HL-60/S4 (cell line): Measurements from ENCODE around the gene PSMB7.

ENCODE experiments used
- in situ Hi-C: fragments of 300-500 bp; cut with MboI; formaldehyde crosslinking; loops from 2 replicates; pipeline ENCODE4 v1.14.3; 2022; ENCODE audit warnings: low sequenced_read_pairs

Gene PSMB7

GRCh38 chr9:124347206-124347967, 67.9 kb downstream of the PSMB7 start:
- in situ Hi-C loops: no loop called here

DNA sequence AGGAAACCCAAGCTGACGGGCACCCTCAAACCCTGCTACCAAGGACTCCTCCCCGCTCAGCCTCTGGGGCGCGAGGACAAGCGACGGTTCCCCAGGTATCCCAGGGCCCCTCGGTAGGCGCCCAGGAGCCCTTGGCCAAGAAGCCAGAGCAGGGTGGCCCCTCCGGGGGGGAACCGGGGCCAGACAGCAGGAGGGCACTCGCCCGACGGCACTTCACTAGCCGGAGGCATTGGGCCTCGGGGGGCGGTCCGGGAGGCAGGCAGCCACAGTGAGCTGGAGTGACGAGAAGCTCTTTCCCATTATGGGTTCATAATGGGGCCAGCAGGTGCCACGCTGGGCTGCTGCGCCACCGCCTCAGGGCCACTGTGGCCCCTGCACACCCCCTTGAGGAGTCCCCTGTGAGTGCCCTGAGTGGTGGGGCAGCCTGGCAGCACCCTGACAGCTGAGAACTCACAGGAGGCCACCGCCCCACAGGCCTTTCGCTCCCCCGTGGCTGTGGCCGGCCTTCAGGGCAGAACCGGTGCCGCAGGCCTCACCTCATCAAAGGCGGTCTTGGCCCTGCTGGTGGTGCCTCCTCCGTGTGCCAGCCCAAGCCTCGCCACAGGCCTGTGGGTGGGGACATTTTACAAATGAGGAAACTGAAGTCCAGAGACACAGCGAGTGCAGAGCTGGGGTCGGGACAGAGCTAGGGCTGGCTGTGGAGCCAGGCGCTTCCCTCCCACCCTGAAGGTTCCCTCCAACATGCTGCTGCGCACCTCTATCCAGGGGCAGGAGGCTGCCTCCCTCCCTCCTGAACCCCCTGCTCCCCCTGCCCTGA, 68.7 kb downstream of the PSMB7 start:
- in situ Hi-C loops: no loop called here

- in situ Hi-C loops: no loop called here
These were observed 69.4 kb downstream of the PSMB7 start for GRCh38 chr9:124345751-124346281.

DNA sequence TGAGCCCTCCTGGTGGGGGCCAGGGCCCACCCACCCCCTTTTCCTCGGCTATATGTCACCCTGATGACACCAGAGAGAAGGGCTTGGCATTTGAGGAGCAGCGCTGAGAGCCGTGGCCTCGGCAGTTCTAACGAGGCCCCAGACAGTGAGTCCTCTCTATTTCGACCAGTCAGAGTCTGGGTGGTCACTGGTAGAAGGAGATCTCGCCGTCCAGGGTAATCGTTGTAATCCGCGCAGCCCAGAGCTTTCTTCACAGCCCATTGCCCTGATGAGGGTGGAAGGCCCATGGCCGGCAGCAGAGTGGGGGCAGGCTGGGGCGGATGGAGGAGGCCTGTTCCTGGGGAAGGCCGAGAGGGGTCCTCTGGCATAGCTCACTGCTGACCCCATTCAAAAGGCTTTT, 70.2 kb downstream of the PSMB7 start:
- in situ Hi-C loops: no loop called here

DNA sequence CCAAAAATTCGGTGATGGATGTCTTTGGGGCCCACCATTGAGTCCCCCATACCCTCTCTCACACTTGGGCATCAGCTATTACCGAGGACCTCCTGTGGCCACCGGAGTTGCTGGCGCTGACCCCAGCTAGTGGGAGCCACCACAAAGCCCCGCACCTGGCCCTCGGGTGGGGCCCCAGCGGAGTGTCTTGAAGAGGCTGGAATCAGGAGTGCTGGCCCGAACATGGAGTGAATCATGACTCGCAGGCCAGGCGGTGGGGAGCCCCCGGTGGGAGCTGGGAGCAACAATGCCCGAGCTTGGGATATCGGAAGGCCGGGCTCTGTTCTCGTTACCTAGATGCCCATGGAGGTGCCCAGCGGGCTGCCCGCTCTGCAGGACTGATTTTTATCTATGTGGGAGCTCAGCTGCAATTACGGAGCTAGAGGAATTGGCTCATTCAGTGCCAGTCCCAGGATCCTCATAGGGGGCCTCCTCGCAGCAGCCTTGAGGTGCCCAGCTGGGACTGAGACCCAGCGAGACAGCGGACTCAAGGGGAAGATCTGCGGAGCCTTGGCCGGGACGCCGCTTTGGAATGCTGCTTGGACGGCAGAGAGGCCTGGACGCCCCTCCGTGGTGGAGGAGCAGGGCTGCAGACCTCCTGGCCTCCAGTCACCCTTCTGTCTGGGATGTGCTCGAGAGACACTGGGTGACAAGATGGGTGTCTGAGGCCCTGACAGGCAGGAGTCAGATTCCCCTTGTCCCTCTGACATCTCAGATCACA, 70.8 kb downstream of the PSMB7 start:
- in situ Hi-C loops: no loop called here

DNA sequence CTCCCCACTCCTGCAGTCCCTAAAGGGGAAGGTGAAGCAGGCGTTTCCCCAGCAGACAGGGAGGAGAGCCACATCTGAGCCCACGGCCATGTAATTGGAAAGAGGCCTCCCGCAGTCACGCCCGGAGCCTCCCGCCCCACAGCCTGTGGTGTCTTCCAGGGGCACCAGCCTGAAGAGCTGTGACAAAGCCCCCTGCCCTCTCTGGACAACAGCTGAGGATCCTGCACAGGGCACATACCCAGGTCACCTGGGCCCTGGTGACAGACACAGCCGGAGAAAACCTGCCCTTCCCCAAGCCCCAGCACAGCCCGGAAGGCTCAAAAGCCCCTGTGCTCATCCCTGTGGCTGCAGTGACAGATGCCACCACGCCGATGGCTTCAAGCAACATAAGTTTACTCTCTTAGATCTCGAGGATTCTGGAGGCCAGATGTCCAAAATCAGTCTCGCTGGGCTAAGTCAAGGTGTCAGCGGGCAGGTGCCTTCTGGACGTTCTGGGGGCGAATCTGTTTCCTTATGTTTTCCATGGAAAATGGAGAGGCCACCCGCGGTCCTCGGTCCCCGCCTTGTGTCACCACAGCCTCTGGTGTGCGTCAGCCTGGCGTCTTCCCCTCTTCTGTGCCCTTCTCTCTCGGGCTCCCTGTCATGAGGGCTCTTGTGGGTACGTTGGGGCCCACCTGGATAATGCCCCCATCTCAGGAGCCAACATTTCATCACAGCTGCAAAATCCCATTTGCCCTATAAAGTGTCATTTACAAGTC, 71.5 kb downstream of the PSMB7 start:
- in situ Hi-C loops: no loop called here

DNA sequence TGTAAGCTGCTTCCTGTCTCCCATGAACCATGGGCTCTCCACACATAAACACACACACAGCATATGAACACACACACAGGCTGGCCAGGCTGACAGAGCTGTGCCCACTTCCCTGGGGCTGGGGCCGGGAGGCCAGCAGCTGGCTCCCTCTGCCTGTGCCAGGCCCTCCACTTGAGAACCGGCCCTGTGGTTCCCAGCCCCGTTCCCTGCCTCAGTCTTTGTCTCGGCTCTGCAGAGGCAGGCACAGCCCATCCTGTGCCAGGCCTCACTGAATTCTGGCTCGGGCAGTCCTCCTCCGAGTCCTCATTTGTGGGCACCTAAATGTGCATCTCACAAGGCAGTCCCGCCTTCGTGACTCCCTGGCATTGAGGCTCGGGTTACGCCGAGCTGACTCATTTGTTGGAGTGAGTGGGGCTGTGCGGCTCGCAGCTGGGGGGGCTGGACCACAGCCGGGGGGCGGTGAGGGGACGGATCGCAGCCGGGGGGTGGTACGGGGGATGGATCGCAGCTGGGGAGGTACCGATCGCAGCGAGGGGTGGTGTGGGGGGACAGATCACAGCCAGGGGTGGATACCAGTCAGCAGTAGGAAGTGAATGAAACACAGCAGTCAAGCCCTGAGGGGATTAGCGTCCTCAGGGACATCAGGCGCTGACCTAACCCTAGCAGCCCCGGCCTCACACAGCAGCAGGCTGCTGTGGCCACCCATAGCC, 72.3 kb downstream of the PSMB7 start:
- in situ Hi-C loops: no loop called here

DNA sequence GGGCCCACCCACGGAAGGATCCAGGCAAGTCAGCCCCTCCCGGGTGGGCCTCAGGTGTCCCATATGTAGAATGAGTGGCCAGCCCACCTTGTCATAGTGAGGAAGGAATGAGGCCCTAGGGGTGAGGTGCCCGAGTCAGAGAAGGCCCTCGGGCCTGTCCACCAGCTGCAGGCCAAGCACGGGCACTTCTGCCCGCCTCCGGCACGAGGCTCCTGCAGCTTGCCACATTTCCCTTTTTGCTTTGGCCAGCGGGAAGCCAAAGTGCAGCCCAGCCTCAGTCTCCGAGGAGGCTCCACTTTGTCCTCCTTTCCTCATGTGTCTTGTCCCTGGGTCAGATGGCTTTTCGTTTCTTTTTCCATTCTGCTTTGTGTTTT, 72.9 kb downstream of the PSMB7 start:
- in situ Hi-C loops: no loop called here

DNA sequence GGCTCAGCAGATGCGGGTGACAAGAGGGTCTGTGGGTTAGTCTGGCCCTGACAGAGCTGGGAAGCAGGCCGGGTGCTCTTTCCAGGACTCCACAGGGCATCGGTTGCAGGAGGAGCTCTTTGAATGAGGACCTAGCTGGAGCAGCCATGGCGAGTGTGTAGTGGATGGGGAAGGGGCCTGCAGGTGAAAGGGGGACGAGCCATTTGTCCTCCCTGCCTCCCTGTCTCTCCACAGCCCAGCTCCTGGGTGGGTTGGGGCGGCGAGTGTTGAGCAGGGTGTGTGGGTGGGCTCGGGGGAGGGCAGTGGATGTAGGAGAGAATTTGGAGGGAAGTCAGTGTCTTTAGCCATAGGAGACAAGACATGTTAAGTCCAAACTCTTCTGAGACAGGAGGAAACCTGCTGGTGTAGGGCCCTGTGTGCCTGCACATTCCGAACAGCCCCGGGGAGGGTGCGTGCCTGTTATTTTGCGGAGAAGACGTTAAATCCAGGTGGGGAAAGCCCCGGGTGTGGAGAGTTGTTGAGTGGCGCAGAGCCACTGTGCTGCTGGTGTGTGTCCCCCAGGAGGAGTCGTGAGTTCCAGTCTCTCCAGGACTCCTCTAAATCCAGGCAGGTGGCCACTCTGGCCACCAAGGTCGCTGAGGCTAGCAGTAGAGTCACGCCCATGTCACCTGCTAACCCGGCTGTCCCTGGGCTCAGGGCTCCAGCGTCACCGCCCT, 73.6 kb downstream of the PSMB7 start:
- in situ Hi-C loops: no loop called here

DNA sequence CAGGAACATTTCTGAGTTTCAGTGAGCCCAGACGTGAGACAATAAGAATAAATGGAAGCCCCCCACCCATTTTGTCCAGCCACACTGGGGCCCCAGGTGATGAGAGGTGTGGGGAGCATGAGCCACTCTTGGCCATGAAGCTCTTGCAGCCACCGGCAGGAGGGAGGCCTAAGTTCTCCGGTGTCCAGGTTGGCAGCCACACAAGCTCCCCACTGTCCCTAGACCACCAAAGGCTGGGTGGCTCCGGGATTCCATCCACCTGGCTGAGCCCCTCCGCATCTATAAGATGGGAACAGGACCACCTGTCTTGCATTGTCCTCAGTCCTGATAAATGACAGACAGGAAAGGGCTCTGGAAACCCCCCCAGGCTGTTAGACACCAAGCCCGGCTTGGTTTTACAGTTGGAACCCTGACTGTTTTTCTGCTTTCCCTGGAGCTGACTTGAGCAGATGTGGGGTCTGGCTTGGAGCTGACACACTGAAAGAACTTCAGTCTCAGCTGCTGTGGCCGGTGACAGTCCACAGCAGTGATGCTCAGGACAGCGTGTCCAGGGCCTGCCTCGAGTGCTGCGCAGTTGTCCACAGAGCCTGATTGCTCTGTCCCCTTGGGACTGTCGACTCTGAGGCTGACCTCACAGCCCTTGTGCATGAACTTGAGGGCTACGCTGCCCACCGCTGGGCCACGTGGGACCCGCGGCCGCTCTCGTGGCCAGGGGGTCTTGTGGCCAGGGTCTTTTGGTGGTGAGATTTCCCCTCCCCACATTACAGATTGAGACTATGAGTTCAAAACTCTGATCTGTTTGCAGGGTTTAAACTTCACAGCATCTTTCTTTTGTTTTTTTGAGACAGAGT, 74.8 kb downstream of the PSMB7 start:
- in situ Hi-C loops: no loop called here

DNA sequence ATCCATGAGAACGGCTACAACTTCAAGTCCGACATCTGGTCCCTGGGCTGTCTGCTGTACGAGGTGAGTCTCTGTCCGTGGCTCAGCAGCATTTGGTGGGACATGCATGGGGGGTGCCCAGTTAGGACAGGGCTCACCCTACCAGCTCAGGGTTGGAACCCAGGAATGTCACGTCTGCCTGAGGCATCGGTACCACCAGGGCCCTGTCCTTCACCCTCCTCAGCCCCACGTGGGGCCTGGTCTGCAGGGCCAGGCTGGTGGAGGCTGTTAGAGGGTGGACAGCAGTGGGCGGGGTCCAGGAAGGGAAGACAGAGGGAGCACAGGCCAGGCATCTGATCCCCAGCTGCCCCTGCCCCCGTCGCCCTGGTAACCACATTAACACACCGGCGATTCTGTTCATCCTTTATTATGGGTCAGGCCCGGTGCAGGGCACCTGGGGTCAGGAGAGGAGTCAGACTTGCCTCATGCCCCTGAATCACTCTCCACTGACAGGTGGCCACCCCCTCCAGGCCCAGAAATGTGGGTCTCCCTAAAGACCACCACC, 75.6 kb downstream of the PSMB7 start:
- in situ Hi-C loops: no loop called here

- in situ Hi-C loops: no loop called here
These were observed 77.7 kb downstream of the PSMB7 start for GRCh38 chr9:124337562-124337961.

DNA sequence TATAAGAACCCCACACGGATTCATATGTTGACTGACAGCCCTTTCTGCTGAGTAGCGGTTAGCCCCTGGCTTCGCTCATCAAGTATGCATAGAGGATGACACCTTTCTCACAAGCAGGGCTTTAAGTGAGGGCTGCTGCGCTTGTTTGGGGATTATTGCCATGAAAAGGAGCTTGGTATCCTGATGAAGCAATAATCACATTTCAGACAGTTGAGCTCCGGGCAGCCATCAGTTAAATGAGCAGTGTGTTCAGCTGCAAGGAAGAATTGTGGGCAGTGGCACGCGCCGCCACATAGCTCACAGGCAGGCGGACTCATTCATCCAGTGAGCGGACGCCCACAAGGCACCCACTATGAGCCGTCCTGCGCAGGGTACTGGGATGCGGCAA, 79.9 kb downstream of the PSMB7 start:
- in situ Hi-C loops: no loop called here

DNA sequence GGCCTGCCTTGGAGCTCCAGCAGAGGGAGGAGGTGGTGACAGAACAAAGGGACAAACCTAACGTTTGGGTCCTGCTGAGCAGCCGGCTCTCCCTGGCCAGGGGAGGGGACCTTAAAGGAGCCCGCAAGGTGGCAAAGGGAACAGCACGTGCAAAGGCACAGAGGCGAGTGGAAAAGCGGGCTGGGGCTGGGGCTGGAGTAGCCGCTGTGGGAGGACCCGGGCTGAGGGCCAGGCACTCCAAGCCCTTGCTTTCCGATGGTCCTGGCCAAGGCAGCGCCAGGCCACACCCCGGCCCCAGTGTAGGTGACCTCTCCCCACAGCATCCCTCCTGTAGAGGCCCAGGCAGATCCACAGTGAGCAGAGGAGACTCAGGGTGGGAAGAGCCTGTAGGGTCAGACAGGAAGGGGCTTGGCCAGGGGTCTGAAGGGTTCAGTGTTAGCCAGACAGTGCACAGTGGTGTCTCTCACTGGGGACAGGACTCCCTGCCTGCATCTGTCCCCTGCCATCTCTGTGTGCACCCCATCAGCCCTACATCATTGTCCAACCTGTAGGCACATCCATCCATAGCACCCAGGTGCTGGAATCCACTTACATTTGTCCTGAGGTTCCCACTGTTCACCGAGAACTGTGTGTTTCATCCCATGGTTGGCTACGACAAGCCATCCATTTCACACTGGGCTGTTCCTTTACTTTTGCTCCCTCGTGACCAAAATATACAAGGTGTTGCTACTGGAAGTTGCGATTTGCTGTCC, 80.5 kb downstream of the PSMB7 start:
- in situ Hi-C loops: no loop called here

- in situ Hi-C loops: no loop called here
These were observed 82.1 kb downstream of the PSMB7 start for GRCh38 chr9:124333203-124333579.

DNA sequence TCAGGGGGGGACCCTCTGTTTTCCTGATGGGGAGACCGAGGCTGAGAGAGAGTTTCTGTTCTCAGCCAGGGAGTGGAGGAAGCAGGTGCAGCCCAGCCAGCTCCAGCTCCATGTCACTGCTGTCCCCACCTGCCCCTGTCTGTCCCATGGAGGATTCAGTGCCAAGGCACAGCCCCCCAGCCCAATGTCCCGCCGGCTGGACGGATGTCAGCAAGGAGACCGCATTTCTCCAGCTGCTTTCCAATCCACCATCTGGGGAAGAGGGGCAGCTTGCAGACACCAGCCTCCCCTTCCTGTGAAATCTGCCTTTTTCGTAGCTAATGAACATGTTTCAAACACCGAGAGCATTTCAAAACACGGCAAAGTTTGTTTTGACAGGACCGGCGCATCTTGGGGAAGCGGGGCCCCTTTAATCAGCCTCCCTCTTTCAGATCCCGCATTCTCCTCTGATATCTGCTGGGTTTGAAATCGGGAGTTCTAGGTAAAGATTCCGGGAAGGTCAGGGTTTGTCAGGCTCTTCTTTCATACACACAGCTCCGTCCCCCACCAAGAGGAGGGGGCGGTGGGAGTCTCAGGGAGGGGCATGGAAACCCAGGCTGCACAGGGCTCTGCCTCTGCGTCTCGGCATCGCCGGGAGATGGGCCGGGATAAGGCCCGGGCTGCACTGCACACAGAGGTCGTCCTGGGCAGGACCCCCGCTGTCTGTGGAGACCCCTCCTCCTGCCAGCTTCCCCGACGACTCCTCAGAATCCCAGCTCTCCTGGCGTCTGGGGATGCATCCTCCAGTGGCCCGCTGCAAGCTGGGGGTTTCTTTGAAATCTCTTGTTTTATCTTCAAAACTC, 82.7 kb downstream of the PSMB7 start:
- in situ Hi-C loops: no loop called here

- in situ Hi-C loops: no loop called here
These were observed 83.7 kb downstream of the PSMB7 start for GRCh38 chr9:124331580-124331979.
